T-cell (primary cell): ENCODE data around the gene THADA. TPM values are rescaled to one million over a fixed set of nuclear protein-coding genes. Genes with fewer than 3 reads are reported as not detected.

Experiments used
- ATAC-seq, 4 experiments: fragments of 200-7000 bp in 3 of 4; fragments of 150-1000 bp in 1 of 4; cut with Tn5 transposase; replicated peaks in 1 of 4; 1 replicate in 3 of 4; 2 replicates in 1 of 4; pipeline ENCODE4 v1.10.0; 2021; ENCODE audit warnings: moderate library complexity in 3 of 4, mild to moderate bottlenecking in 2 of 4, moderate number of reproducible peaks in 1 of 4
- CTCF ChIA-PET, 2 donors: fragments of 300-600 bp; sonication (Branson Sonifier 250); formaldehyde crosslinking; loops; one replicate each; lab custom pipeline; 2022; ENCODE audit warnings: antibody characterized with exemption in 2 of 2; lab: Charles Lee
- POLR2A ChIA-PET, 2 donors: fragments of 300-600 bp; sonication (Branson Sonifier 250); formaldehyde crosslinking; loops; one replicate each; lab custom pipeline; 2022; ENCODE audit warnings: antibody characterized with exemption in 2 of 2; lab: Charles Lee
- DNase-seq, 35 experiments: peaks; one replicate each; pipeline versions ENCODE4 v3.0.0 to v3.0.0-alpha.2; 2013 to 2023
- H3K27ac ChIP-seq: one replicate; pipeline ENCODE4 v1.5.1; 2013; ENCODE audit warnings: low read length
- H3K27me3 ChIP-seq, 2 experiments: replicated peaks in 1 of 2; 1 replicate in 1 of 2; 2 replicates in 1 of 2; pipeline versions ENCODE4 v1.6.1 to v1.7.0; 2013; ENCODE audit warnings: low read length in 1 of 2, mixed read lengths in 1 of 2; ENCODE audit not compliant: control insufficient read depth in 2 of 2, insufficient read depth in 2 of 2; ENCODE audit errors: extremely low read depth in 1 of 2
- H3K36me3 ChIP-seq, 2 donors: 1 replicate in 1 of 2; 2 replicates in 1 of 2; pipeline versions ENCODE4 v1.6.1 to v1.7.0; 2013; ENCODE audit warnings: low read length in 1 of 2; ENCODE audit not compliant: control insufficient read depth in 2 of 2, insufficient read depth in 1 of 2; ENCODE audit errors: extremely low read depth in 1 of 2
- H3K4me1 ChIP-seq, 2 experiments: 1 replicate in 1 of 2; 2 replicates in 1 of 2; pipeline versions ENCODE4 v1.6.1 to v1.7.0; 2013; ENCODE audit warnings: low read length in 2 of 2, mixed read lengths in 1 of 2; ENCODE audit not compliant: insufficient read depth in 2 of 2, control insufficient read depth in 1 of 2; ENCODE audit errors: extremely low read depth in 1 of 2
- H3K4me3 ChIP-seq, 2 donors: 1 replicate in 1 of 2; 2 replicates in 1 of 2; pipeline versions ENCODE4 v1.5.1 to v1.7.0; 2013; ENCODE audit warnings: mild to moderate bottlenecking in 2 of 2, low read length in 1 of 2, moderate library complexity in 1 of 2; ENCODE audit not compliant: control insufficient read depth in 1 of 2; ENCODE audit errors: extremely low read depth in 1 of 2
- H3K9me3 ChIP-seq: 2 replicates; pipeline ENCODE4 v1.7.0; 2013
- H3K27ac Mint-ChIP-seq, 2 donors: one replicate each; pipeline ENCODE4 v1.8.0; 2020 to 2021; ENCODE audit warnings: mild to moderate bottlenecking in 2 of 2, mixed read lengths in 2 of 2
- H3K27me3 Mint-ChIP-seq, 2 donors: one replicate each; pipeline ENCODE4 v1.8.0; 2021 to 2022; ENCODE audit warnings: mixed read lengths in 2 of 2
- H3K36me3 Mint-ChIP-seq: one replicate; pipeline ENCODE4 v1.8.0; 2021; ENCODE audit warnings: mixed read lengths
- H3K4me1 Mint-ChIP-seq, 3 donors: one replicate each; pipeline ENCODE4 v1.8.0; 2020 to 2022; ENCODE audit warnings: mixed read lengths in 3 of 3, mild to moderate bottlenecking in 1 of 3
- H3K4me3 Mint-ChIP-seq, 3 donors: one replicate each; pipeline ENCODE4 v1.8.0; 2020 to 2022; ENCODE audit warnings: mild to moderate bottlenecking in 3 of 3, mixed read lengths in 3 of 3, moderate library complexity in 3 of 3
- H3K9me3 Mint-ChIP-seq, 3 donors: one replicate each; pipeline ENCODE4 v1.8.0; 2020 to 2022; ENCODE audit warnings: mixed read lengths in 3 of 3
- WGBS: methylation state at CpG from one replicate; pipeline ENCODE4 v1.1.5; 2013; ENCODE audit warnings: missing lambda C conversion rate; ENCODE audit not compliant: insufficient coverage; 5-methylcytosine and 5-hydroxymethylcytosine counted together
- total RNA-seq, 35 experiments: library from RNA in 6 of 35; stranded (reverse) in 6 of 35; fragments of 120-200 nt in 1 of 35; gene quantifications; one replicate each; pipeline versions ENCODE4 v1.2.1 to v1.2.4 and lab custom pipeline; 2013 to 2026

THADA gene
- total RNA-seq, 5 donors from 2014 or later (not counting 1 experiment from before 2014, with no cell fraction given), result 36.4 to 50.5 (median 40.6) TPM

DNA sequence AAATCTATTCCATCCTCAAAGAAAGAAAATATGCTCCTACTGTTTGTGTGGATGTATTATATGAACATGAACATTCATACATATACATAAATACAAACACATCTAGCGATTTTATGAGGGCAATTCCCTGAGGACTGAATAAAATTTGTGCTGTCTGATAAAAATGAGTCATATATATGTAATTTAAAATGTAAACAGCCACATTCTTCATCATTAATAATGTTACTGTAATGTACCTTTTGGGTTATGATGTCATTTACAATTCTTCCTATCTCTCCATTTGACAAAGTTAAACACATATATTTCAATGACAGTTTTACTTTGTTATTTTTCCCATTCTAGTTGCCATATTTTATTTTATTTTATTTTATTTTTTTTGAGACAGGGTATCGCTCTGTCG lies 278.2 kb downstream of the THADA start:
- H3K4me1 Mint-ChIP-seq, result peaks cover 6 to 11% (median 11%) of the 10 kb centered on the region in 3 donors
- no CpG with 5 or more reads among the region's 3 CpGs for whole genome bisulfite sequencing
- CTCF ChIA-PET, result interaction anchor here in 1 of 2 donors (0.9 kb wide), 1 partner anchor 166 kb away, joined by 3 read pairs; no protein-coding TSS in a partner anchor

DNA sequence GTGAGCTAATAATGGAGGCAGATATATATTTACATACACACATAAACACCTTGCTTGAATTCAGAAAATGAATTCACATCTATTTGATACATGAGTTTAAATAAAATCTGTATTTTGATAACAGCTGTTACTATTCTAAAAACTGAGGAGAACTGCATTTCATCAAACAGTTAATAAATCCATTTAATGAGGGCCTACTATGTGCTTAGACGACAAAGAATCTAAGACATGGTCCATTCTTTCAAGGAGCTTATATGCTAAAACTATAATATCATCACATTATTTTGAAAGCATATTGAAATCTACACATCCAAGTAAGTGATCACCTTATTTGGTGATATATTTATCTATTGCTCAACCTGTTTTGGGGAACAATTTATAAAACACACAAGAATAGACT lies 278.6 kb downstream of the THADA start:
- POLR2A ChIA-PET, result no interaction called here
- H3K36me3 Mint-ChIP-seq, result peaks cover 41% of the 10 kb centered on the region
- no CpG with 5 or more reads among the region's 1 CpG for WGBS

More for the DNA sequence above, 278.2 kb downstream of the THADA start:
- peaks cover 0 to 2% of the 10 kb centered on the region in 2 experiments for H3K4me1 ChIP-seq
- no peaks in the 10 kb centered on the region for H3K27me3 ChIP-seq
- Mint-ChIP-seq H3K36me3 (peaks cover 36% of the 10 kb centered on the region), H3K9me3 (no peaks in the 10 kb centered on the region), H3K27me3 (no peaks in the 10 kb centered on the region), H3K4me3 (no peak overlapping the region), H3K27ac (no peak overlapping the region)
- H3K4me3 ChIP-seq, result no peak overlapping the region
- POLR2A ChIA-PET, result no interaction called here
- ATAC-seq (no peak), DNase-seq (no peak)
- no peaks in the 10 kb centered on the region for H3K9me3 ChIP-seq
- no peak overlapping the region for H3K27ac ChIP-seq
- peaks cover 0 to 16% of the 10 kb centered on the region in 2 donors for H3K36me3 ChIP-seq

DNA sequence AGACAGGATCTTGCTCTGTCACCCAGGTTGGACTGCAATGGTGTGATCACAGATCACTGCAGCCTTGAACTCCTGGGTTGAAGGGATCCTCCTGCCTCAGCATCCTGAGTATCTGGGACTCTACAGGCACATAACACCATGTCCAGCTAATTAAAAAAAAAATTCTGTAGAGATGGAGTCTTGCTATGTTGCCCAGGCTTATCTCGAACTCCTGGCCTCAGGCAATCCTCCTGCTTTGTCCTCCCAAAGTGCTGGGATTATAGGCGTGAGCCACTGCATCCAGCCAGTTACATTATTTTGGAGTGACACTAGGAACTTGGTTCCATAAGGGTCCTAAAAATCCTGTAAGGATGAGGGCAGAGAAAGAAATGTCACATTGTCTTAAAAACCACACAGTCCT lies 280.4 kb downstream of the THADA start:
- Histone ChIP-seq H3K9me3 (no peaks in the 10 kb centered on the region), H3K4me3 (no peak overlapping the region), H3K36me3 (peaks cover 0 to 13% of the 10 kb centered on the region in 2 donors), H3K4me1 (peaks cover 0 to 2% of the 10 kb centered on the region in 2 experiments), H3K27ac (no peak overlapping the region), H3K27me3 (no peaks in the 10 kb centered on the region)
- Mint-ChIP-seq H3K27ac (no peak overlapping the region), H3K4me3 (no peak overlapping the region), H3K9me3 (no peaks in the 10 kb centered on the region), H3K4me1 (peaks cover 4 to 11% (median 11%) of the 10 kb centered on the region in 3 donors), H3K36me3 (peaks cover 46% of the 10 kb centered on the region), H3K27me3 (no peaks in the 10 kb centered on the region)
- POLR2A ChIA-PET, result no interaction called here
- ATAC-seq (no peak), DNase-seq (no peak)
- no CpG with 5 or more reads among the region's 2 CpGs for WGBS
- CTCF ChIA-PET, result no interaction called here

More for the DNA sequence above, 278.6 kb downstream of the THADA start:
- Histone ChIP-seq H3K27ac (no peak overlapping the region), H3K4me1 (peaks cover 0 to 2% of the 10 kb centered on the region in 2 experiments), H3K36me3 (peaks cover 0 to 16% of the 10 kb centered on the region in 2 donors), H3K27me3 (no peaks in the 10 kb centered on the region), H3K4me3 (no peak overlapping the region), H3K9me3 (no peaks in the 10 kb centered on the region)
- H3K9me3 Mint-ChIP-seq, result no peaks in the 10 kb centered on the region
- no peak overlapping the region for H3K4me3 Mint-ChIP-seq
- DNase-seq (no peak), ATAC-seq (no peak)
- H3K27ac Mint-ChIP-seq, result no peak overlapping the region
- H3K4me1 Mint-ChIP-seq, result peaks cover 6 to 11% (median 11%) of the 10 kb centered on the region in 3 donors
- CTCF ChIA-PET, result interaction anchor here in 1 of 2 donors (0.9 kb wide), 1 partner anchor 167 kb away, joined by 3 read pairs; no protein-coding TSS in a partner anchor
- H3K27me3 Mint-ChIP-seq, result no peaks in the 10 kb centered on the region

DNA sequence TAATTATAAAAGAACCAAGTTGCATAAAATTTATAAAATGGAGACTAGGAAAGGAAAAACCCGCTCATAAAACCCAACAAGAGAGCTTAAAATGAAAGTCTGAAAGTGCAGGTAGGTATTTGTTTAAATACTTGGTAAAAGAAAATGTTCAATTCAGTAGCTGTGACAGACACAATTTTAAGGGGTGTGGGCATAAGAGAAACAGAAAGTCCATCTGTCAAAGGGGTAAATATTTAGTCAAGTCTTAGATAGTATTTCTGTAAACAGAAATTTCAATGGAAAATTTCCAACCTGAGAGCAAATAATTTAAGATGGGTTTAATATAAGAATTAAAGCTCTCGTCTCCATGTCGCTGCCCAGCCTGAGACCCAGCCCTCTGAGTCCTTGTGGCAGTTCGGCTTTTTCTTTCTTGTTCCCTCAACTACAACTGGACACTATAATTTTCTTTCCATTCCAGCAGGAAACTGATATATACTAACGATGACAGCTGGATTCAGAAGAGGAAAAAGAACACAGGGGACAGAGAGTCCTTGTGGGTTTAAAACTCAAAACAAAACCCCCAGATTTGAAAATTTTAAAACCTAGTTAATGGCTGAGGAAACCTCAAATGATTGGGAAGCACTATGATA lies 281.4 kb downstream of the THADA start:
- CTCF ChIA-PET, result no interaction called here
- DNase-seq (no peak), ATAC-seq (no peak)
- peaks cover 0 to 2% of the 10 kb centered on the region in 2 donors for H3K36me3 ChIP-seq
- no peaks in the 10 kb centered on the region for H3K27me3 Mint-ChIP-seq
- no peaks in the 10 kb centered on the region for H3K9me3 Mint-ChIP-seq
- no peak overlapping the region for H3K4me3 ChIP-seq
- no peak overlapping the region for H3K4me3 Mint-ChIP-seq
- H3K27me3 ChIP-seq, result no peaks in the 10 kb centered on the region
- no peak overlapping the region for H3K27ac Mint-ChIP-seq
- peaks cover 0 to 11% (median 11%) of the 10 kb centered on the region in 3 donors for H3K4me1 Mint-ChIP-seq
- H3K9me3 ChIP-seq, result no peaks in the 10 kb centered on the region
- POLR2A ChIA-PET, result no interaction called here
- no CpG with 5 or more reads among the region's 5 CpGs for WGBS
- no peak overlapping the region for H3K27ac ChIP-seq
- H3K4me1 ChIP-seq, result peaks cover 0 to 2% of the 10 kb centered on the region in 2 experiments
- H3K36me3 Mint-ChIP-seq, result peaks cover 40% of the 10 kb centered on the region

DNA sequence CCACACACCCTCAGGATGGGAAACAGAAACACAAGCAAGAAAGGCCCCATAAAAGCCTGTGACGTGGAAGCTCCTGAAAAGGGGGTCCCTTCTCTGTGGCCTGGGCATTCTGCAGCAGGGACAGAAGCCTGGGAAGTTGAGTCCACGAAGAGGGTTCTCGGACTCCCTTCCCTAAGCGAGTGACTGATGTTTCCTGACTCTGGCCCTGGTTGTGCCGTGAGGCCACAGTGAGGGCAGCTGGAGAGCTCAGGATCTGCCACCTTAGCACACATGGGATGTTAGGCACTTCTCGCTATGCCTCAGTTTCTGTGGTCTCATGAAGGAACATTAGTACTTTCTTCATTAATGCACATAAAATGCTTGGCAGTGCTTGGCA lies 282.2 kb downstream of the THADA start:
- Mint-ChIP-seq H3K9me3 (no peaks in the 10 kb centered on the region), H3K36me3 (peaks cover 39% of the 10 kb centered on the region), H3K4me1 (peaks cover 0 to 11% (median 9%) of the 10 kb centered on the region in 3 donors), H3K27me3 (no peaks in the 10 kb centered on the region), H3K4me3 (no peak overlapping the region), H3K27ac (no peak overlapping the region)
- H3K9me3 ChIP-seq, result no peaks in the 10 kb centered on the region
- no peak overlapping the region for H3K27ac ChIP-seq
- WGBS, result 91% methylated on average over 5 of the region's 6 CpGs
- CTCF ChIA-PET, result no interaction called here
- ATAC-seq, result no peak
- H3K4me1 ChIP-seq, result peaks cover 0 to 2% of the 10 kb centered on the region in 2 experiments
- H3K36me3 ChIP-seq, result no peaks in the 10 kb centered on the region
- H3K4me3 ChIP-seq, result no peak overlapping the region
- DNase-seq, result no peak
- POLR2A ChIA-PET, result no interaction called here
- no peaks in the 10 kb centered on the region for H3K27me3 ChIP-seq

DNA sequence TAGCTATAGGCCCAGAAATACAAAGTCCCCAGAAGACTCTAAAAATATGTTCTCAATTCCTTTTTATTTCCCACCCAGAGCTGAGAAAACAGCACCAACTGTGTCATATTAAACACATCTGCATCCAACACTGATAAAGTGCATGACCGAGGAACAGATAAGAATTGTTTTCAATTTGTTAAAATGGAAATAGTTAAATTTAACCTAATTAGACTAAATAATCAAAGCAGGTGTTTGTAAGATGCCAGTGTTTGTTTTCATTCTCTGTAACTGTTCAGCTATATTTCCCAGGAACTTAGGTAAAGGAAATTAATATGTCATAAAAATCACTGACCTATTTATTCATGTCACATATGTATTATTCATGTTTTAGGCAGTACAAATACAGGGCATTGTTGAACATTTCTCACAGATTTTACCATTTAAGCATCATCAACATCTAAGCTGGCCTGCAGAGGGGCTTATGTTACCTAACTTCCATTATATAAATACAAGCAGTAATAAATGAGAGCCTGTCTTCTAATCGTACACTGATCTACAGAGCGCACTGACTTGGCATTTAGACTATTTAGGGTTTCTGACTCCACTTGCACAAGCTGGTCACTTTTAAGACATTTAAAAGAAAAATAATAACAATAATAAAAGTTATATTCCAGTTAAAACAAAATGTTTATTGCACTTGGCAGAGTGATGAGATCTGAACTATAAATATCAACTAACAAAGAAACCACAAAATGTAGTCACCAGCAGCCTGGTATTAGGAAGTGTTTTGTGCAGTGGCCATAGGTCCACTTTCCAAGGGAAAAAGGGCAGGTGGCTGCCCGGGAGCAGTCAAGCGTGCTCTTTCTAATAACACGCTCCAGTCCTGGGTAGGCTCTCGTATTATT lies 282.8 kb downstream of the THADA start:
- Histone ChIP-seq H3K9me3 (no peaks in the 10 kb centered on the region), H3K4me1 (peaks cover 0 to 2% of the 10 kb centered on the region in 2 experiments), H3K36me3 (no peaks in the 10 kb centered on the region), H3K27ac (no peak overlapping the region), H3K4me3 (no peak overlapping the region), H3K27me3 (no peaks in the 10 kb centered on the region)
- WGBS, result no CpG with 5 or more reads among the region's 7 CpGs
- ChIA-PET POLR2A (interaction anchor here in 1 of 2 donors (0.6 kb wide), 1 partner anchor 198 kb away, joined by 4 read pairs; no protein-coding TSS in a partner anchor), CTCF (interaction anchor here in 1 of 2 donors (0.6 kb wide), 1 partner anchor 114 kb away, joined by 3 read pairs; no protein-coding TSS in a partner anchor)
- no peaks in the 10 kb centered on the region for H3K9me3 Mint-ChIP-seq
- H3K27ac Mint-ChIP-seq, result peak overlapping the region in 1 of 2 donors; percentile 28
- ATAC-seq (no peak), DNase-seq (no peak)
- peaks cover 5 to 11% (median 9%) of the 10 kb centered on the region in 3 donors for H3K4me1 Mint-ChIP-seq
- no peaks in the 10 kb centered on the region for H3K27me3 Mint-ChIP-seq
- no peak overlapping the region for H3K4me3 Mint-ChIP-seq
- H3K36me3 Mint-ChIP-seq, result peaks cover 44% of the 10 kb centered on the region
